Brain microvascular endothelial cell (primary cell): ENCODE data around the gene CBLB.

ENCODE experiments used
- DNase-seq: peaks from one replicate; pipeline ENCODE4 v3.0.0-alpha.2; 2020
- H3K27ac ChIP-seq: fragments of 250-450 bp; sonication (Bioruptor Pico); 2 replicates; pipeline ENCODE4 v1.5.1; 2020; ENCODE audit warnings: mild to moderate bottlenecking, moderate library complexity
- H3K27me3 ChIP-seq: fragments of 250-450 bp; sonication (Bioruptor Pico); replicated peaks from 2 replicates; pipeline ENCODE4 v1.5.1; 2020; ENCODE audit warnings: mild to moderate bottlenecking
- H3K36me3 ChIP-seq: fragments of 250-450 bp; sonication (Bioruptor Pico); replicated peaks from 2 replicates; pipeline ENCODE4 v1.5.1; 2020; ENCODE audit warnings: mild to moderate bottlenecking
- H3K4me3 ChIP-seq: 2 replicates; pipeline ENCODE4 v1.5.1; 2011; ENCODE audit warnings: low read depth, mild to moderate bottlenecking, control low read depth, low read length, moderate library complexity
- in situ Hi-C: cut with HindIII; loops from 2 replicates; pipeline ENCODE4 v1.10.0; 2017; ENCODE audit warnings: low sequenced_read_pairs, low pct_ligation_motif_present
- TF ChIP-seq, protein P1 (sequence below): IDR thresholded peaks from 2 replicates; pipeline ENCODE4 v1.5.1; 2011; ENCODE audit warnings: low read depth, mild to moderate bottlenecking, moderate library complexity, low read length, control low read depth, inconsistent platforms; ENCODE audit errors: missing control alignments

CBLB gene

DNA sequence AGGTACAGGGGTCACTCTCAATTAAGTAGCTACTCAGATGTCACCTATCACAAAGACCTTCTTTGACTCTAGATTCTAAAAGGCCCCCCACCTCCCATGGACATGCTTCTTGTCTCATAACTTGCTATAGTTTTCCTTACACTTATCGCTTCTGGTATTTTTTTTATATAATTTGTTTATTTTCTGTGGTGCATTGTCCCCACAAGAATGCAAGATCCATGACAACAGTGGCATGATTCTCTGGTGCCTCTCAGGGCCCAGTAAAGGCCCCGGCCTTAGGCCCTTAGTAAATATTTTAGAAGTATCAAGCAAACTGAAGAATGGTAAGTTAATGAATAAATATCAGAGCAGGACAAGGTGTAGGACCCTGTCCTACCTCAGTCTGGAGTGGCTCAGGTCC, 248.6 kb downstream of the CBLB start:
- TF ChIP-seq, protein P1, sequence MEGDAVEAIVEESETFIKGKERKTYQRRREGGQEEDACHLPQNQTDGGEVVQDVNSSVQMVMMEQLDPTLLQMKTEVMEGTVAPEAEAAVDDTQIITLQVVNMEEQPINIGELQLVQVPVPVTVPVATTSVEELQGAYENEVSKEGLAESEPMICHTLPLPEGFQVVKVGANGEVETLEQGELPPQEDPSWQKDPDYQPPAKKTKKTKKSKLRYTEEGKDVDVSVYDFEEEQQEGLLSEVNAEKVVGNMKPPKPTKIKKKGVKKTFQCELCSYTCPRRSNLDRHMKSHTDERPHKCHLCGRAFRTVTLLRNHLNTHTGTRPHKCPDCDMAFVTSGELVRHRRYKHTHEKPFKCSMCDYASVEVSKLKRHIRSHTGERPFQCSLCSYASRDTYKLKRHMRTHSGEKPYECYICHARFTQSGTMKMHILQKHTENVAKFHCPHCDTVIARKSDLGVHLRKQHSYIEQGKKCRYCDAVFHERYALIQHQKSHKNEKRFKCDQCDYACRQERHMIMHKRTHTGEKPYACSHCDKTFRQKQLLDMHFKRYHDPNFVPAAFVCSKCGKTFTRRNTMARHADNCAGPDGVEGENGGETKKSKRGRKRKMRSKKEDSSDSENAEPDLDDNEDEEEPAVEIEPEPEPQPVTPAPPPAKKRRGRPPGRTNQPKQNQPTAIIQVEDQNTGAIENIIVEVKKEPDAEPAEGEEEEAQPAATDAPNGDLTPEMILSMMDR = no peak
- Histone ChIP-seq H3K27me3 (no peaks in the 10 kb centered on the region), H3K4me3 (no peak overlapping the region), H3K36me3 (no peaks in the 10 kb centered on the region), H3K27ac (no peak overlapping the region)
- in situ Hi-C loops = no loop called here
- no peak for DNase-seq

DNA sequence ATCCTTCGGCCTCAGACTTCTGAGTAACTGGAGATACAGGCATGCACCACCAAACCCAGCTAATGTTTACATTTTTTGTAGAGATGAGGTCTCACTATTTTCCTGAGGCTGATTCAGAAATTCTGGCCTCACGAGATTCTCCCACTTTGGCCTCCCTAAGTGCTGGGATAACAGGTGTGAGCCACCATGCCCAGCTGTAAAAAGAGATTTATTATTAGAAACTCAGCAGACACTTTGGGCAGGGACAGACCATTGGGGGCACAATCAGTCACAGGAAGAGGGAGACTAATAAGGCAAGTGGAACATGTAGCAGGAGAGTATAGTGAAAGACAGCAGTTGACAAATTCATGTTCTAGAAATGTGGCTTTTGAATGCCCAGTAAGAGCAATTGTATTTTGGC, 249.2 kb downstream of the CBLB start:
- DNase-seq = no peak
- TF ChIP-seq, protein P1 = no peak
- Histone ChIP-seq H3K4me3 (no peak overlapping the region), H3K27ac (no peak overlapping the region), H3K27me3 (no peaks in the 10 kb centered on the region), H3K36me3 (no peaks in the 10 kb centered on the region)
- in situ Hi-C loops = no loop called here

DNA sequence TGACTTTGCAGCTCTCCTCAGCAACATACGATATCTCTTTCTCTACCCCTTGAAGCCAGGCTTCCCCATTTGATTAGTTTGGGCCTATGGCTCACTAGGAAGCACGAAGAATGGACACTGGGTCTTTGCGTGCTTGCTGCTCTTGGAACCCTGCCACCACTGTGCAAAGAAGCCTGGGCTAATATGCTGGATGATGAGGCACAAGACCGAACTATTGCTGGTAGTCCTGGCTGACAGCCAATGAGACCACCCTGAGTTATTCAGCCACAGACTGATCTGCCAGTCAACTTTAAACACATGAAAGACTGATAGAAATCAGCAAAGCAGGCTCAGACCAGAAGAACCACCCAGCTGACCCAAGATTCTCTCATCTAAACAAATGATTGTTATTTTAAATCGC, 250.3 kb downstream of the CBLB start:
- Histone ChIP-seq H3K4me3 (no peak overlapping the region), H3K27me3 (no peaks in the 10 kb centered on the region), H3K36me3 (no peaks in the 10 kb centered on the region), H3K27ac (no peak overlapping the region)
- in situ Hi-C loops = no loop called here
- DNase-seq = peak; percentile 23
- TF ChIP-seq, protein P1 = no peak

DNA sequence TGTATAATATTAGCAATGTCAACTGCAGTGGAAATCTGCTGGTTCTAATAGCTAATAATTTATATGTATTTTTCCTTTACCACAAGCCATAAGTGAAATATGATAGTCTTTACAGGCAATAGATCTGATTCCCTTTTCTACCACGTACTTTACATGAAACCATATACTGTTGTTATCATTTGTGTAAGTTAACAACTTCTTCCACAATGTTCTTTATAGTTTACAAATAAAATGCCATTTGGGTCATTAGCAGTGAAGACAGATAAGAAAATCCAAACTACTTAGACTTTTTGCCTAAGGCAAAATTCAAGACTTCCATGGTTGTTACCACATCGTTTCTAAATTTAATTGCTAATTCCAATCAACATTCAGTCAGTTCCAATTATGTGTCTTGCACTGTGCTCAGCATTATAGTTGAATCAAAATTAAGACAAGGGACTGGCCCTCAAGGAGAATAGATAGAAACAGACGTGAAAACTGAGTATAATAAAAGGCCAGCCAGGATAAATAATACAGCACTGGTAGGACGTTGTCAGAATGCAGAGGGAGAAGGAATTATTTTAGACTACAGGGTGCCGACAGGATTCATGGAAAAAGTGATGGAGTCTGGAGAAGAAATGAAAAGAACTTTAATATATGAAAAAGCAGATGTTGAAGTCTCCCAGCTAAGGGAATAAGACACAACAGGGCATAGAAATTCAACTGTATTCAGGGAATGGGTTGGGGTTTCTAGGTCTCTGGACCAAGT, 252.3 kb downstream of the CBLB start:
- Histone ChIP-seq H3K27ac (no peak overlapping the region), H3K27me3 (no peaks in the 10 kb centered on the region), H3K36me3 (no peaks in the 10 kb centered on the region), H3K4me3 (no peak overlapping the region)
- DNase-seq = no peak
- in situ Hi-C loops = no loop called here
- TF ChIP-seq, protein P1 = no peak

DNA sequence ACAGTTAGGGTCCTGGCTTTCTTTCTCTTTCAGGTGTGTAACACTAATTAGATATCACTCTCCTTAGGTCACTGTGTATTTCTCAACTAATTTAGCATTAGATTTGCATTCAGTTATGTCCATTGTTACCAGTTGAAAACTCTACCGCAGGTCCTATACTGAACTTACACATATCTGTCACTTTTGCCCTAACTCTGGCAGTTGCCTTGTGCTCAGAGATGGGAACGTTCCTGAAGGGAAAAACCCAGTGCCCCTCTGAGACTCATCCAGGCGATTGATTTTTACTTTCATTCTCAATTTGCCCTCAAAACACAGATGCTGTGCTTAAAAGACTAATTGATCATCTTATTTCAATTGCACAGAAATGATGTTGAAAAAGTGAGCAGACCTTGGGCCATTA, 253.0 kb downstream of the CBLB start:
- Histone ChIP-seq H3K4me3 (no peak overlapping the region), H3K27ac (no peak overlapping the region), H3K36me3 (no peaks in the 10 kb centered on the region), H3K27me3 (no peaks in the 10 kb centered on the region)
- no peak for DNase-seq
- TF ChIP-seq, protein P1 = no peak
- in situ Hi-C loops = no loop called here
